Liver (tissue), 9 donors: ENCODE data around the gene TET3. TPM values are rescaled to one million over a fixed set of nuclear protein-coding genes. Genes with fewer than 3 reads are reported as not detected.

Source experiments
- DNase-seq: peaks from one replicate; pipeline ENCODE4 v3.0.0-alpha.2; 2017; ENCODE audit warnings: low spot score
- H3K27ac ChIP-seq, 2 donors: one replicate each; pipeline ENCODE4 v1.7.0; 2013; ENCODE audit warnings: inconsistent platforms in 2 of 2, low read length in 2 of 2, control low read depth in 1 of 2, low read depth in 1 of 2, mild to moderate bottlenecking in 1 of 2
- H3K27me3 ChIP-seq, 4 donors: one replicate each; pipeline versions ENCODE4 v1.6.1 to v1.7.0; 2013; ENCODE audit warnings: low read length in 3 of 4, inconsistent platforms in 1 of 4, mild to moderate bottlenecking in 1 of 4, moderate library complexity in 1 of 4; ENCODE audit not compliant: control insufficient read depth in 4 of 4, insufficient read depth in 4 of 4
- H3K36me3 ChIP-seq, 4 donors: one replicate each; pipeline versions ENCODE4 v1.6.1 to v1.7.0; 2013; ENCODE audit warnings: low read length in 3 of 4, mild to moderate bottlenecking in 3 of 4, low read depth in 1 of 4, moderate library complexity in 1 of 4; ENCODE audit not compliant: control insufficient read depth in 4 of 4, insufficient read depth in 3 of 4
- H3K4me1 ChIP-seq, 4 donors: one replicate each; pipeline versions ENCODE4 v1.6.1 to v1.7.0; 2013; ENCODE audit warnings: low read length in 3 of 4, mild to moderate bottlenecking in 3 of 4, moderate library complexity in 1 of 4; ENCODE audit not compliant: control insufficient read depth in 4 of 4, insufficient read depth in 4 of 4
- H3K4me3 ChIP-seq, 3 donors: one replicate each; pipeline versions ENCODE4 v1.6.1 to v1.7.0; 2013; ENCODE audit warnings: low read length in 3 of 3, control low read depth in 1 of 3, low read depth in 1 of 3, mild to moderate bottlenecking in 1 of 3
- H3K9ac ChIP-seq, 2 donors: one replicate each; pipeline ENCODE4 v1.7.0; 2013; ENCODE audit warnings: low read length in 2 of 2, mild to moderate bottlenecking in 2 of 2, moderate library complexity in 2 of 2, control low read depth in 1 of 2, low read depth in 1 of 2
- H3K9me3 ChIP-seq, 4 donors: one replicate each; pipeline versions ENCODE4 v1.6.1 to v1.7.0; 2013; ENCODE audit warnings: low read length in 3 of 4; ENCODE audit not compliant: control insufficient read depth in 4 of 4
- ATF3 ChIP-seq: IDR thresholded peaks from 2 replicates; pipeline ENCODE4 v1.6.1; 2016; ENCODE audit warnings: antibody characterized with exemption
- CTCF ChIP-seq: fragments of 150-350 bp; IDR thresholded peaks from 2 replicates; pipeline ENCODE4 v1.5.1; 2017; ENCODE audit warnings: improper control_type of control experiment, low read depth, low read length; ENCODE audit not compliant: missing input control
- FOXA1 ChIP-seq: IDR thresholded peaks from 2 replicates; pipeline ENCODE4 v1.6.1; 2016; ENCODE audit warnings: antibody characterized with exemption
- GABPA ChIP-seq, 2 donors: IDR thresholded peaks in 1 of 2; conservative IDR thresholded peaks in 1 of 2; 2 replicates each; pipeline ENCODE4 v1.6.1; 2016; ENCODE audit warnings: antibody characterized with exemption in 2 of 2, mild to moderate bottlenecking in 1 of 2, moderate library complexity in 1 of 2
- HNF4A ChIP-seq, 2 donors: conservative IDR thresholded peaks; 2 replicates each; pipeline ENCODE4 v1.6.1; 2016; ENCODE audit warnings: antibody characterized with exemption in 2 of 2, mild to moderate bottlenecking in 2 of 2
- HNF4G ChIP-seq: IDR thresholded peaks from 2 replicates; pipeline ENCODE4 v1.6.1; 2016; ENCODE audit warnings: antibody characterized with exemption
- JUND ChIP-seq, 2 donors: IDR thresholded peaks; 2 replicates each; pipeline ENCODE4 v1.6.1; 2016; ENCODE audit warnings: antibody characterized with exemption in 2 of 2
- MAX ChIP-seq: IDR thresholded peaks from 2 replicates; pipeline ENCODE4 v1.6.1; 2016; ENCODE audit warnings: antibody characterized with exemption
- NR2F2 ChIP-seq: IDR thresholded peaks from 2 replicates; pipeline ENCODE4 v1.6.1; 2016; ENCODE audit warnings: antibody characterized with exemption
- RAD21 ChIP-seq, 2 donors: IDR thresholded peaks; 2 replicates each; pipeline ENCODE4 v1.6.1; 2016; ENCODE audit warnings: antibody characterized with exemption in 2 of 2, mild to moderate bottlenecking in 2 of 2
- REST ChIP-seq: IDR thresholded peaks from 2 replicates; pipeline ENCODE4 v1.6.1; 2016; ENCODE audit warnings: antibody characterized with exemption, mild to moderate bottlenecking
- RXRA ChIP-seq, 2 donors: IDR thresholded peaks; 2 replicates each; pipeline ENCODE4 v1.6.1; 2017 to 2018; ENCODE audit warnings: antibody characterized with exemption in 2 of 2, mild to moderate bottlenecking in 1 of 2
- SP1 ChIP-seq: IDR thresholded peaks from 2 replicates; pipeline ENCODE4 v1.6.1; 2018; ENCODE audit warnings: antibody characterized with exemption, mild to moderate bottlenecking
- TAF1 ChIP-seq: conservative IDR thresholded peaks from 2 replicates; pipeline ENCODE4 v1.6.1; 2016; ENCODE audit warnings: antibody characterized with exemption, mild to moderate bottlenecking
- ZBTB33 ChIP-seq: IDR thresholded peaks from 2 replicates; pipeline ENCODE4 v1.6.1; 2016; ENCODE audit warnings: antibody characterized with exemption
- WGBS: extraction: QIAGEN DNeasy Blood & Tissue Kit; methylation state at CpG from one replicate; pipeline ENCODE4 v1.1.7; 2013; 5-methylcytosine and 5-hydroxymethylcytosine counted together
- polyA plus RNA-seq, 2 donors: library from polyadenylated mRNA; stranded (reverse) in 1 of 2; unstranded in 1 of 2; fragments of 200-250 nt in 1 of 2; fragments of >200 nt in 1 of 2; fragmentation: Nextera tagmentation in 1 of 2; extraction: Ambion mirVana in 1 of 2; gene quantifications; one replicate each; pipeline versions ENCODE4 v1.2.1 to v1.2.3, GENCODE V29; 2013 to 2015
- total RNA-seq, 2 donors: library from RNA; depleted of rRNA; stranded (reverse); fragments of >200 nt; gene quantifications; one replicate each; pipeline ENCODE4 v1.2.3, GENCODE V29; 2014
- donor health status: healthy.
- donor health status: healthy.
- donor health status: healthy.
- donor health status: healthy.
- donor health status: healthy.

The TET3 gene
- total and polyA plus RNA-seq, 4 donors, result 0.89 to 16.2 (median 3.2) TPM

- Histone ChIP-seq H3K4me3 (no peak overlapping the region), H3K27me3 (no peaks in the 10 kb centered on the region), H3K9me3 (no peaks in the 10 kb centered on the region), H3K9ac (no peak overlapping the region), H3K4me1 (no peaks in the 10 kb centered on the region), H3K36me3 (peaks cover 7 to 47% (median 31%) of the 10 kb centered on the region in 4 donors), H3K27ac (no peak overlapping the region)
- WGBS, result 93% methylated on average over 3 of the region's 3 CpGs
- no peak for DNase-seq
- no peak for TF ChIP-seq SP1
- TF ChIP-seq HNF4A (conservative IDR thresholded peaks at IDR 0.05), result no peak
- TF ChIP-seq TAF1, result no peak
- TF ChIP-seq JUND (IDR thresholded peaks at IDR 0.05), result no peak
- TF ChIP-seq ATF3, result no peak
- TF ChIP-seq HNF4G, result no peak
- no peak for TF ChIP-seq NR2F2
- no peak for TF ChIP-seq FOXA1
- TF ChIP-seq RAD21 (IDR thresholded peaks at IDR 0.05), result no peak
- no peak for TF ChIP-seq GABPA (IDR thresholded peaks at IDR 0.05 in 1 of 2, conservative IDR thresholded peaks at IDR 0.05 in 1 of 2)
- TF ChIP-seq CTCF, result no peak
- no peak for TF ChIP-seq RXRA (IDR thresholded peaks at IDR 0.05)
Measured at GRCh38 chr2:73946666-73947065, 38.0 kb upstream of the TET3 start.

- WGBS, result 92% methylated on average over 5 of the region's 5 CpGs
- Histone ChIP-seq H3K27me3 (no peaks in the 10 kb centered on the region), H3K9ac (no peak overlapping the region), H3K4me1 (no peaks in the 10 kb centered on the region), H3K4me3 (no peak overlapping the region), H3K36me3 (peaks cover 7 to 52% (median 36%) of the 10 kb centered on the region in 4 donors), H3K27ac (no peak overlapping the region), H3K9me3 (no peaks in the 10 kb centered on the region)
- DNase-seq, result no peak
- TF ChIP-seq REST (no peak), ATF3 (no peak), NR2F2 (no peak), RXRA (IDR thresholded peaks at IDR 0.05) (no peak), FOXA1 (no peak), HNF4G (no peak), ZBTB33 (no peak), MAX (no peak), RAD21 (IDR thresholded peaks at IDR 0.05) (no peak), HNF4A (conservative IDR thresholded peaks at IDR 0.05) (no peak)
Measured at GRCh38 chr2:73947412-73948018, 37.2 kb upstream of the TET3 start.
